SK-N-SH treated with all-trans-retinoic acid at 6 μM for 48 hours (cell line): Measurements from ENCODE around the gene RAB19.

Experiments
- CSDC2 ChIP-seq: fragments of 250-450 bp; sonication (Bioruptor Pico); IDR thresholded peaks from 2 replicates; pipeline ENCODE4 v1.5.0; 2020; ENCODE audit warnings: mild to moderate bottlenecking, moderate library complexity
- ESRRG ChIP-seq: fragments of 250-450 bp; sonication (Bioruptor Pico); IDR thresholded peaks from 2 replicates; pipeline ENCODE4 v1.6.1; 2021; ENCODE audit warnings: mild to moderate bottlenecking
- ISL1 ChIP-seq: fragments of 250-450 bp; sonication (Bioruptor Pico); IDR thresholded peaks from 2 replicates; pipeline ENCODE4 v2.1.2; 2022; ENCODE audit warnings: mild to moderate bottlenecking, moderate library complexity
- TOX ChIP-seq: fragments of 250-450 bp; sonication (Bioruptor Pico); IDR thresholded peaks from 2 replicates; pipeline ENCODE4 v1.8.0; 2021; ENCODE audit warnings: mild to moderate bottlenecking, moderate library complexity, borderline replicate concordance
- ZC3H10 ChIP-seq: fragments of 250-450 bp; sonication (Bioruptor Pico); IDR thresholded peaks from 2 replicates; pipeline ENCODE4 v1.5.1; 2021; ENCODE audit warnings: mild to moderate bottlenecking, moderate library complexity
- ZFP3 ChIP-seq: fragments of 250-450 bp; sonication (Bioruptor Pico); IDR thresholded peaks from 2 replicates; pipeline ENCODE4 v1.5.0; 2020; ENCODE audit warnings: mild to moderate bottlenecking, moderate library complexity
- ZNF70 ChIP-seq: fragments of 450-650 bp; formaldehyde crosslinking; IDR thresholded peaks from 2 replicates; pipeline ENCODE4 v1.5.0; 2020; ENCODE audit warnings: mild to moderate bottlenecking, moderate library complexity
- TF ChIP-seq, protein P1 (sequence below): fragments of 250-450 bp; sonication (Bioruptor Pico); IDR thresholded peaks from 2 replicates; pipeline ENCODE4 v1.8.0; 2020; ENCODE audit warnings: mild to moderate bottlenecking, moderate library complexity, borderline replicate concordance
- TF ChIP-seq, protein P2 (sequence below): fragments of 250-450 bp; sonication (Bioruptor Pico); IDR thresholded peaks from 2 replicates; pipeline ENCODE4 v1.5.0; 2020; ENCODE audit warnings: mild to moderate bottlenecking, moderate library complexity

DNA sequence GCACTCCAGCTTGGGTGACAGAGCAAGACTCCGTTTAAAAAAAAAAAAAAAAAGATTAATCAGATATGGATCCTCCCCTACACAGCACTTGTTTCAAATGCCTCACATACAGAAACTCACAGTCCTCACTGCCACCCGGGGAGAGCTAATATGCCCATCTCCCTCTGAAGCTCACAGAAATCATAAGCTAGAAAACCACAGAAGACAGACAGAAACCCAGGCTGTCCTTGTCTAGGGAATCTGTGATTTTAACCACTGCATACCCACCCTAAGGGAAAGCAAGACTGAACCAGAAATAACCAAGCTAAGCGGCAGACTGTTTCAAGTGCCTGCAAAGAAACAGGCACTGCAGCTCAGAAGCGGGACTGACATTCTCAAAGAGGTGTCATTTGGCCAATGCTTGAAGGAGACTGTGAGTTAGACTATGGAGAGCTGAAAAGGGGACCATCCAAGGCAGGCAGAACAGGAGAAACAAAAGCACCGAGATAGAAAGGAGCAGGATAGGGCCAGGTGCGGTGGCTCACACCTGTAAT, 43.1 kb upstream of the RAB19 start:
- TF ChIP-seq CSDC2 (CRISPR knock-in tag) (no peak), ZFP3 (no peak), ZNF70 (CRISPR knock-in tag) (no peak), ZC3H10 (CRISPR knock-in tag) (no peak), ESRRG (no peak), TOX (CRISPR knock-in tag) (no peak), ISL1 (CRISPR knock-in tag) (no peak)
- TF ChIP-seq, protein P1, sequence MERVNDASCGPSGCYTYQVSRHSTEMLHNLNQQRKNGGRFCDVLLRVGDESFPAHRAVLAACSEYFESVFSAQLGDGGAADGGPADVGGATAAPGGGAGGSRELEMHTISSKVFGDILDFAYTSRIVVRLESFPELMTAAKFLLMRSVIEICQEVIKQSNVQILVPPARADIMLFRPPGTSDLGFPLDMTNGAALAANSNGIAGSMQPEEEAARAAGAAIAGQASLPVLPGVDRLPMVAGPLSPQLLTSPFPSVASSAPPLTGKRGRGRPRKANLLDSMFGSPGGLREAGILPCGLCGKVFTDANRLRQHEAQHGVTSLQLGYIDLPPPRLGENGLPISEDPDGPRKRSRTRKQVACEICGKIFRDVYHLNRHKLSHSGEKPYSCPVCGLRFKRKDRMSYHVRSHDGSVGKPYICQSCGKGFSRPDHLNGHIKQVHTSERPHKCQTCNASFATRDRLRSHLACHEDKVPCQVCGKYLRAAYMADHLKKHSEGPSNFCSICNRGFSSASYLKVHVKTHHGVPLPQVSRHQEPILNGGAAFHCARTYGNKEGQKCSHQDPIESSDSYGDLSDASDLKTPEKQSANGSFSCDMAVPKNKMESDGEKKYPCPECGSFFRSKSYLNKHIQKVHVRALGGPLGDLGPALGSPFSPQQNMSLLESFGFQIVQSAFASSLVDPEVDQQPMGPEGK (CRISPR knock-in tag): no peak
- TF ChIP-seq, protein P2, sequence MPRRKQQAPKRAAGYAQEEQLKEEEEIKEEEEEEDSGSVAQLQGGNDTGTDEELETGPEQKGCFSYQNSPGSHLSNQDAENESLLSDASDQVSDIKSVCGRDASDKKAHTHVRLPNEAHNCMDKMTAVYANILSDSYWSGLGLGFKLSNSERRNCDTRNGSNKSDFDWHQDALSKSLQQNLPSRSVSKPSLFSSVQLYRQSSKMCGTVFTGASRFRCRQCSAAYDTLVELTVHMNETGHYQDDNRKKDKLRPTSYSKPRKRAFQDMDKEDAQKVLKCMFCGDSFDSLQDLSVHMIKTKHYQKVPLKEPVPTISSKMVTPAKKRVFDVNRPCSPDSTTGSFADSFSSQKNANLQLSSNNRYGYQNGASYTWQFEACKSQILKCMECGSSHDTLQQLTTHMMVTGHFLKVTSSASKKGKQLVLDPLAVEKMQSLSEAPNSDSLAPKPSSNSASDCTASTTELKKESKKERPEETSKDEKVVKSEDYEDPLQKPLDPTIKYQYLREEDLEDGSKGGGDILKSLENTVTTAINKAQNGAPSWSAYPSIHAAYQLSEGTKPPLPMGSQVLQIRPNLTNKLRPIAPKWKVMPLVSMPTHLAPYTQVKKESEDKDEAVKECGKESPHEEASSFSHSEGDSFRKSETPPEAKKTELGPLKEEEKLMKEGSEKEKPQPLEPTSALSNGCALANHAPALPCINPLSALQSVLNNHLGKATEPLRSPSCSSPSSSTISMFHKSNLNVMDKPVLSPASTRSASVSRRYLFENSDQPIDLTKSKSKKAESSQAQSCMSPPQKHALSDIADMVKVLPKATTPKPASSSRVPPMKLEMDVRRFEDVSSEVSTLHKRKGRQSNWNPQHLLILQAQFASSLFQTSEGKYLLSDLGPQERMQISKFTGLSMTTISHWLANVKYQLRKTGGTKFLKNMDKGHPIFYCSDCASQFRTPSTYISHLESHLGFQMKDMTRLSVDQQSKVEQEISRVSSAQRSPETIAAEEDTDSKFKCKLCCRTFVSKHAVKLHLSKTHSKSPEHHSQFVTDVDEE (CRISPR knock-in tag): no peak
